ENCODE measurements around the gene CCDC92. TPM values are rescaled to one million over a fixed set of nuclear protein-coding genes. Genes with fewer than 3 reads are reported as not detected.

CCDC92 gene
- total and polyA plus RNA-seq, 2 of the 8 experiments (the other 6 are each of a cell fraction or from before 2014, with no cell fraction given), result 0.43 to 0.51 TPM

DNA sequence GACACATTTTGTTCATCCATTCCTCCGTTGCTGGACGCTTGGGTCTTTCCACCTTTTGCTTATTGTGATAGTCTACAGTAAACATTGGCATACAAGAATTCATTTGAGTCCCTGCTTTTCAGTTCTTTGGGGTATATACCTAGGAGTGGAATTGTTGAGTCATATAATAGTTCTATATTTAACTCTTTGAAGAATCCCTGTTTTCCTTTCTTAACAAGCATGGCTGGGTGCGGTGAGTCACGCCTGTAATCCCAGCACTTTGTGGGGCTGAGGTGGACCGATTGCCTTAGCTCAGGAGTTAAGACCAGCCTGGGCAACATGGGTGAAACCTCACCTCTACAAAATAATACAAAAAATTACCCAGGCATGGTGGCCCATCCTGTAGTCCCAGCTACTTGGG lies 75.4 kb downstream of the CCDC92 start:
- no peak overlapping the region for H2AK5ac ChIP-seq (ENCODE audit: low read depth, low read length)
- no peak for DNase-seq (ENCODE audit: low read depth in 1 of 2, low spot score in 2 of 2)
- no peak overlapping the region for H3K4ac ChIP-seq (replicated peaks; ENCODE audit: insufficient read length, low read depth, low read length)
- no peak overlapping the region for H2BK120ac ChIP-seq (replicated peaks; ENCODE audit: low read depth, low read length)
- H3K56ac ChIP-seq (replicated peaks; ENCODE audit: insufficient read length, low read depth, low read length), result no peak overlapping the region
- H3K79me2 ChIP-seq (ENCODE audit: control insufficient read depth in 1 of 2, insufficient read depth in 2 of 2, low read length in 2 of 2), result no peaks in the 10 kb centered on the region
- FAIRE-seq, result no peak
- peaks cover 0 to 3% of the 10 kb centered on the region in 2 experiments; a peak in 1 of 4 replicates for H3K9me3 ChIP-seq (ENCODE audit: insufficient read depth in 2 of 2, low read depth in 1 of 2, low read length in 1 of 2)
- no peak overlapping the region for H3K4me2 ChIP-seq (ENCODE audit: insufficient read depth in 1 of 2, low read depth in 2 of 2, low read length in 2 of 2)
- ChIA-PET CTCF (ENCODE audit: partially characterized antibody) (no interaction called here), POLR2A (ENCODE audit: partially characterized antibody) (no interaction called here)
- no peak overlapping the region for H3K9ac ChIP-seq (replicated peaks in 1 of 4; ENCODE audit: extremely low read depth in 1 of 4, low read depth in 3 of 4, low read length in 3 of 4)
- 92% methylated on average over 5 of the region's 5 CpGs; no CpG with 5 or more reads in 1 of the 2 experiments for WGBS, 2 experiments (ENCODE audit: extremely low coverage in 1 of 2, insufficient coverage in 1 of 2, insufficient read length in 1 of 2, insufficient replicate concordance in 2 of 2, low coverage in 1 of 2, low lambda C conversion rate in 2 of 2, missing lambda C conversion rate in 1 of 2)
- H3K4me1 ChIP-seq (replicated peaks in 1 of 4; ENCODE audit: control insufficient read depth in 3 of 4, insufficient read depth in 4 of 4, low read length in 3 of 4), result peaks cover 0 to 7% (median 4%) of the 10 kb centered on the region in 4 experiments; a peak in 3 of 7 replicates
- H2BK15ac ChIP-seq (ENCODE audit: low read length), result no peak overlapping the region
- H3K36me3 ChIP-seq (ENCODE audit: control insufficient read depth in 2 of 4, insufficient read depth in 4 of 4, low read length in 3 of 4), result no peaks in the 10 kb centered on the region
- H4K20me1 ChIP-seq (replicated peaks in 1 of 2; ENCODE audit: control insufficient read depth in 1 of 2, insufficient read depth in 2 of 2, low read length in 2 of 2), result no peaks in the 10 kb centered on the region
- no peak overlapping the region for H4K91ac ChIP-seq (replicated peaks; ENCODE audit: insufficient read length, low read length)
- H2BK5ac ChIP-seq (ENCODE audit: low read depth, low read length), result no peak overlapping the region
- H2AFZ ChIP-seq (ENCODE audit: low read length), result no peak overlapping the region
- H2BK12ac ChIP-seq (ENCODE audit: low read depth, low read length), result no peak overlapping the region
- H4K8ac ChIP-seq (ENCODE audit: extremely low read depth, insufficient read depth, low read length), result no peak overlapping the region
- TF ChIP-seq SAP30 (IDR thresholded peaks at IDR 0.05; ENCODE audit: insufficient read depth, insufficient replicate concordance, low read length), result no peak
- TF ChIP-seq CHD2 (IDR thresholded peaks at IDR 0.05; ENCODE audit: low read length), result no peak
- no peak for TF ChIP-seq FOSL1 (IDR thresholded peaks at IDR 0.05; ENCODE audit: insufficient read depth, low read depth, low read length)
- no peak overlapping the region for H3K23ac ChIP-seq (ENCODE audit: insufficient read length)
- H3K14ac ChIP-seq (ENCODE audit: insufficient read length), result no peak overlapping the region
- H3K18ac ChIP-seq (ENCODE audit: extremely low read depth, low read length), result no peak overlapping the region
- no peak overlapping the region for H2BK20ac ChIP-seq (ENCODE audit: low read length)
- no peak overlapping the region for H3K4me3 ChIP-seq (ENCODE audit: extremely low read depth in 1 of 4, insufficient read depth in 2 of 4, low read depth in 3 of 4, low read length in 4 of 4)
- H3K79me1 ChIP-seq (ENCODE audit: low read depth, low read length), result no peaks in the 10 kb centered on the region
- H3K23me2 ChIP-seq (ENCODE audit: low read depth, low read length), result no peaks in the 10 kb centered on the region; the same call in 1 of the 2 replicates
- H3K27me3 ChIP-seq (replicated peaks in 1 of 4; ENCODE audit: control insufficient read depth in 3 of 4, extremely low read depth in 1 of 4, insufficient read depth in 3 of 4, low read length in 3 of 4), result 0 out of 7 replicates have a peak, but pooled peaks cover 0 to 5% (median 0%) of the 10 kb centered on the region in 4 experiments
- H4K5ac ChIP-seq (ENCODE audit: insufficient read length, low read depth, low read length), result no peak overlapping the region
- H3K27ac ChIP-seq (ENCODE audit: low read depth, low read length), result no peak overlapping the region
